ENCODE measurements around the gene SCFD2.

SCFD2 gene

GRCh38 chr4:52850406-52851124 is 515.3 kb downstream of the SCFD2 start:
- Mint-ChIP-seq H3K9me3 (no peaks in the 10 kb centered on the region), H3K4me1 (peaks cover 37% of the 10 kb centered on the region), H3K36me3 (ENCODE audit: low read depth) (no peaks in the 10 kb centered on the region), H3K27me3 (ENCODE audit: low read depth, poor library complexity) (peaks cover 4% of the 10 kb centered on the region), H3K4me3 (no peak overlapping the region), H3K27ac (no peak overlapping the region)
- DNase-seq = no peak
- TF ChIP-seq, protein P1, sequence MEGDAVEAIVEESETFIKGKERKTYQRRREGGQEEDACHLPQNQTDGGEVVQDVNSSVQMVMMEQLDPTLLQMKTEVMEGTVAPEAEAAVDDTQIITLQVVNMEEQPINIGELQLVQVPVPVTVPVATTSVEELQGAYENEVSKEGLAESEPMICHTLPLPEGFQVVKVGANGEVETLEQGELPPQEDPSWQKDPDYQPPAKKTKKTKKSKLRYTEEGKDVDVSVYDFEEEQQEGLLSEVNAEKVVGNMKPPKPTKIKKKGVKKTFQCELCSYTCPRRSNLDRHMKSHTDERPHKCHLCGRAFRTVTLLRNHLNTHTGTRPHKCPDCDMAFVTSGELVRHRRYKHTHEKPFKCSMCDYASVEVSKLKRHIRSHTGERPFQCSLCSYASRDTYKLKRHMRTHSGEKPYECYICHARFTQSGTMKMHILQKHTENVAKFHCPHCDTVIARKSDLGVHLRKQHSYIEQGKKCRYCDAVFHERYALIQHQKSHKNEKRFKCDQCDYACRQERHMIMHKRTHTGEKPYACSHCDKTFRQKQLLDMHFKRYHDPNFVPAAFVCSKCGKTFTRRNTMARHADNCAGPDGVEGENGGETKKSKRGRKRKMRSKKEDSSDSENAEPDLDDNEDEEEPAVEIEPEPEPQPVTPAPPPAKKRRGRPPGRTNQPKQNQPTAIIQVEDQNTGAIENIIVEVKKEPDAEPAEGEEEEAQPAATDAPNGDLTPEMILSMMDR (IDR thresholded peaks at IDR 0.05) = no peak

GRCh38 chr4:52848254-52848653 is 517.6 kb downstream of the SCFD2 start:
- Mint-ChIP-seq H3K9me3 (no peaks in the 10 kb centered on the region), H3K4me3 (no peak overlapping the region), H3K36me3 (ENCODE audit: low read depth) (no peaks in the 10 kb centered on the region), H3K4me1 (peaks cover 28% of the 10 kb centered on the region), H3K27ac (no peak overlapping the region), H3K27me3 (ENCODE audit: low read depth, poor library complexity) (peaks cover 4% of the 10 kb centered on the region)
- TF ChIP-seq, protein P1 (IDR thresholded peaks at IDR 0.05) = no peak
- no peak for DNase-seq

GRCh38 chr4:52846502-52846901 is 519.4 kb downstream of the SCFD2 start:
- no peak for DNase-seq
- Mint-ChIP-seq H3K4me3 (no peak overlapping the region), H3K36me3 (ENCODE audit: low read depth) (no peaks in the 10 kb centered on the region), H3K27me3 (ENCODE audit: low read depth, poor library complexity) (peaks cover 4% of the 10 kb centered on the region), H3K27ac (no peak overlapping the region), H3K9me3 (no peaks in the 10 kb centered on the region), H3K4me1 (peaks cover 33% of the 10 kb centered on the region)
- TF ChIP-seq, protein P1 (IDR thresholded peaks at IDR 0.05) = no peak

- H3K27ac Mint-ChIP-seq = no peak overlapping the region
- no peak for DNase-seq
- H3K9me3 Mint-ChIP-seq = no peaks in the 10 kb centered on the region
- H3K27me3 Mint-ChIP-seq (ENCODE audit: low read depth, poor library complexity) = no peaks in the 10 kb centered on the region
- TF ChIP-seq, protein P1 (IDR thresholded peaks at IDR 0.05) = no peak
- H3K4me3 Mint-ChIP-seq = no peak overlapping the region
- peaks cover 52% of the 10 kb centered on the region for H3K4me1 Mint-ChIP-seq
- no peaks in the 10 kb centered on the region for H3K36me3 Mint-ChIP-seq (ENCODE audit: low read depth)
These were observed 521.3 kb downstream of the SCFD2 start for GRCh38 chr4:52844596-52844995.

DNA sequence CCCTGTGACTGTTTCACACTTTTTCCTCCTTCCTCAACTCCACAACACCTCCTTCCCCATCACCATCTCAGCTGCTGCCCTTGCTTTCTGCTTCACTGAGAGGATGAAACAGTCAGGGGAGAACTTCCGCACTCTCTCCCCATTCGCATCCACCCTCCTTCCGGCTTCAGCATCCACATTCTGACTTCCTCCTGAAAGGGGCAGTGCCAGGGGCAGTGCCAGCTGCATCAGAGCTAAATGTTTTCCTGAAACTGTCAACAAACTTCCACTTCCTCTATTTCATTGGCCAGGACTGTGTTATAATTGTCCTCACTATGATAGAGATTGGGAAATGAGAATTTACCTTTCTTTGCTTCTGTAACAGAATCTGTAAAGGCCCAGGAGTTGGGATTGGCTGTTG is 521.9 kb downstream of the SCFD2 start:
- no peaks in the 10 kb centered on the region for H3K36me3 Mint-ChIP-seq (ENCODE audit: low read depth)
- DNase-seq = no peak
- no peak overlapping the region for H3K4me3 Mint-ChIP-seq
- H3K27me3 Mint-ChIP-seq (ENCODE audit: low read depth, poor library complexity) = no peaks in the 10 kb centered on the region
- H3K27ac Mint-ChIP-seq = peak overlapping the region; percentile 60
- H3K9me3 Mint-ChIP-seq = no peaks in the 10 kb centered on the region
- peaks cover 59% of the 10 kb centered on the region for H3K4me1 Mint-ChIP-seq
- TF ChIP-seq, protein P1 (IDR thresholded peaks at IDR 0.05) = no peak

- DNase-seq = no peak
- H3K9me3 Mint-ChIP-seq = no peaks in the 10 kb centered on the region
- TF ChIP-seq, protein P1 (IDR thresholded peaks at IDR 0.05) = no peak
- H3K27ac Mint-ChIP-seq = peak overlapping the region; percentile 97
- no peaks in the 10 kb centered on the region for H3K36me3 Mint-ChIP-seq (ENCODE audit: low read depth)
- H3K27me3 Mint-ChIP-seq (ENCODE audit: low read depth, poor library complexity) = no peaks in the 10 kb centered on the region
- no peak overlapping the region for H3K4me3 Mint-ChIP-seq
- peaks cover 65% of the 10 kb centered on the region for H3K4me1 Mint-ChIP-seq
These were observed 522.5 kb downstream of the SCFD2 start for GRCh38 chr4:52843351-52843750.

All from nephron progenitor cell (in vitro differentiated cells).